GM23338 (cell line): ENCODE measurements around the gene ROR1. TPM values are rescaled to one million over a fixed set of nuclear protein-coding genes. Genes with fewer than 3 reads are reported as not detected.

Experiments used
- ATAC-seq: fragments of 200-7000 bp; cut with Tn5 transposase; 3 replicates; pipeline ENCODE4 v1.9.1; 2020
- DNase-seq: peaks from one replicate; pipeline ENCODE4 v3.0.0-alpha.2; 2015; ENCODE audit warnings: low spot score
- H2AFZ ChIP-seq: fragments of 200-600 bp; sonication (generic); 2 replicates; pipeline ENCODE4 v1.8.0; 2016; ENCODE audit warnings: antibody characterized with exemption, mild to moderate bottlenecking, moderate library complexity
- H3F3A ChIP-seq: fragments of 200-600 bp; sonication (generic); replicated peaks from 2 replicates; pipeline ENCODE4 v1.8.0; 2017; ENCODE audit warnings: antibody characterized with exemption, mixed run types, low read depth
- H3K27ac ChIP-seq: fragments of 200-600 bp; sonication (generic); 2 replicates; pipeline ENCODE4 v1.6.1; 2016; ENCODE audit warnings: low read depth
- H3K27me3 ChIP-seq: fragments of 200-600 bp; sonication (generic); 2 replicates; pipeline ENCODE4 v1.8.0; 2016; ENCODE audit warnings: mild to moderate bottlenecking, mixed run types, moderate library complexity; ENCODE audit not compliant: insufficient read depth
- H3K36me3 ChIP-seq: fragments of 200-600 bp; sonication (generic); 2 replicates; pipeline ENCODE4 v1.8.0; 2016; ENCODE audit warnings: mild to moderate bottlenecking; ENCODE audit not compliant: insufficient read depth
- H3K4me1 ChIP-seq: fragments of 200-600 bp; sonication (generic); 2 replicates; pipeline ENCODE4 v1.8.0; 2016; ENCODE audit warnings: mild to moderate bottlenecking, moderate library complexity; ENCODE audit not compliant: insufficient read depth
- H3K4me2 ChIP-seq: fragments of 200-600 bp; sonication (generic); 2 replicates; pipeline ENCODE4 v1.7.1; 2017; ENCODE audit warnings: mixed run types
- H3K4me3 ChIP-seq: fragments of 200-600 bp; sonication (generic); 2 replicates; pipeline ENCODE4 v1.6.1; 2016; ENCODE audit warnings: mixed run types
- H3K79me2 ChIP-seq: fragments of 200-600 bp; sonication (generic); replicated peaks from 2 replicates; pipeline ENCODE4 v1.8.0; 2017; ENCODE audit warnings: mild to moderate bottlenecking; ENCODE audit not compliant: insufficient read depth
- H3K9me2 ChIP-seq: fragments of 200-600 bp; sonication (generic); 2 replicates; pipeline ENCODE4 v1.8.0; 2017; ENCODE audit not compliant: insufficient read depth
- H4K20me1 ChIP-seq: fragments of 200-600 bp; sonication (generic); replicated peaks from 2 replicates; pipeline ENCODE4 v1.8.0; 2017; ENCODE audit warnings: mild to moderate bottlenecking; ENCODE audit not compliant: insufficient read depth
- H3K27ac Mint-ChIP-seq: 2 replicates; pipeline ENCODE4 v1.8.0; 2020; ENCODE audit warnings: inconsistent platforms, mild to moderate bottlenecking, moderate library complexity, mixed read lengths
- H3K27me3 Mint-ChIP-seq: 3 replicates; pipeline ENCODE4 v1.8.0; 2022; ENCODE audit warnings: low read depth, mild to moderate bottlenecking, moderate library complexity, mixed read lengths, inconsistent platforms; ENCODE audit not compliant: insufficient read depth, poor library complexity
- H3K36me3 Mint-ChIP-seq: 3 replicates; pipeline ENCODE4 v1.8.0; 2021; ENCODE audit warnings: low read depth, mild to moderate bottlenecking, inconsistent platforms, moderate library complexity, mixed read lengths
- H3K4me1 Mint-ChIP-seq: 3 replicates; pipeline ENCODE4 v1.8.0; 2020; ENCODE audit warnings: mild to moderate bottlenecking, inconsistent platforms, mixed read lengths
- H3K4me3 Mint-ChIP-seq: 3 replicates; pipeline ENCODE4 v1.8.0; 2021; ENCODE audit warnings: moderate library complexity, mild to moderate bottlenecking, inconsistent platforms, mixed read lengths
- H3K9me3 Mint-ChIP-seq: 3 replicates; pipeline ENCODE4 v1.8.0; 2020; ENCODE audit warnings: moderate library complexity, mild to moderate bottlenecking, inconsistent platforms, mixed read lengths
- CREB1 ChIP-seq: fragments of 250-450 bp; sonication (Bioruptor Pico); IDR thresholded peaks from 2 replicates; pipeline ENCODE4 v1.5.0; 2020; ENCODE audit warnings: low read depth, mild to moderate bottlenecking, moderate library complexity
- EZH2 ChIP-seq: fragments of 200-600 bp; sonication (generic); IDR thresholded peaks from one replicate; pipeline ENCODE4 v1.8.0; 2017; ENCODE audit warnings: antibody characterized with exemption, mild to moderate bottlenecking, low read depth; ENCODE audit not compliant: unreplicated experiment
- JUNB ChIP-seq: IDR thresholded peaks from one replicate; pipeline ENCODE4 v1.6.1; 2016; ENCODE audit warnings: antibody characterized with exemption; ENCODE audit not compliant: unreplicated experiment
- NANOG ChIP-seq: IDR thresholded peaks from 2 replicates; pipeline ENCODE4 v1.6.1; 2016; ENCODE audit warnings: antibody characterized with exemption, borderline replicate concordance
- POLR2AphosphoS5 ChIP-seq: IDR thresholded peaks from 2 replicates; pipeline ENCODE4 v1.6.1; 2016; ENCODE audit warnings: antibody characterized with exemption, low read depth
- ZNF114 ChIP-seq: fragments of 250-450 bp; sonication (Bioruptor Pico); IDR thresholded peaks from 2 replicates; pipeline ENCODE4 v1.5.0; 2020; ENCODE audit warnings: mild to moderate bottlenecking, moderate library complexity
- polyA plus RNA-seq: library from polyadenylated mRNA; unstranded; fragments of >200 nt; fragmentation: Nextera tagmentation; extraction: Ambion mirVana; gene quantifications from 2 replicates; pipeline ENCODE4 v1.2.1, GENCODE V29; 2016
- total RNA-seq: library from RNA; depleted of rRNA; stranded (reverse); fragments of >200 nt; shearing (Covaris generic); gene quantifications from 2 replicates; pipeline ENCODE4 v1.2.3, GENCODE V29; 2014
- TF ChIP-seq, protein P1 (sequence below): IDR thresholded peaks from one replicate; pipeline ENCODE4 v1.6.1; 2018; ENCODE audit warnings: antibody characterized with exemption; ENCODE audit not compliant: unreplicated experiment
- TF ChIP-seq, protein P2 (sequence below): IDR thresholded peaks from 2 replicates; pipeline ENCODE4 v1.6.1; 2016; ENCODE audit warnings: antibody characterized with exemption

ROR1 gene
- total and polyA plus RNA-seq, 2 experiments from 2014 or later, result 59.7 to 96.0 TPM

DNA sequence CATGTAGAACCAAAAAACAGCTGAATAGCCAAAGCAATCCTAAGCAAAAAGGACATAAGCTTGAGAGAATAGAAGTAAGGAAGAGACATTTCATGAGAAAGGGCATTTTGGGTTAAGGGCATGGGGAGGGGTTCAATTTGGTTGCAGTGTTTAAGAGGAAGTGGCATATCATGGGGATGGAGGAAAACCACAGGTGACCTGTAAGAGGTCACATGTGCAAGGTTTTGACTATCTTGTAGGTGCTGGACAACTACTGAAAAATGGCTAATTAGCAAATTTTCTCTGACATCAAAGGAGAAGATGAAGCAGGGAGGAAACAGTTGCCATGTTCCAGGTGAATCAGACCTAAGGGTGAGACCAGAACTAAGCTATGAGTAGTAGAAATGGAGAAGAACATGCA is 31.3 kb upstream of the ROR1 start:
- Mint-ChIP-seq H3K27ac (no peak overlapping the region), H3K36me3 (peaks cover 8% of the 10 kb centered on the region; the same call in 1 of the 3 replicates), H3K9me3 (peaks cover 3% of the 10 kb centered on the region; the same call in 1 of the 3 replicates), H3K4me1 (peaks cover 24% of the 10 kb centered on the region), H3K4me3 (no peak overlapping the region), H3K27me3 (peaks cover 10% of the 10 kb centered on the region)
- 0 out of 2 replicates have a peak, but pooled peaks cover 3% of the 10 kb centered on the region for H3F3A ChIP-seq
- no peaks in the 10 kb centered on the region for H3K36me3 ChIP-seq
- no peak overlapping the region for H3K27ac ChIP-seq
- H2AFZ ChIP-seq, result no peak overlapping the region
- DNase-seq (no peak), ATAC-seq (no peak)
- H3K4me1 ChIP-seq, result peaks cover 20% of the 10 kb centered on the region
- H3K4me2 ChIP-seq, result no peak overlapping the region
- TF ChIP-seq, protein P1, sequence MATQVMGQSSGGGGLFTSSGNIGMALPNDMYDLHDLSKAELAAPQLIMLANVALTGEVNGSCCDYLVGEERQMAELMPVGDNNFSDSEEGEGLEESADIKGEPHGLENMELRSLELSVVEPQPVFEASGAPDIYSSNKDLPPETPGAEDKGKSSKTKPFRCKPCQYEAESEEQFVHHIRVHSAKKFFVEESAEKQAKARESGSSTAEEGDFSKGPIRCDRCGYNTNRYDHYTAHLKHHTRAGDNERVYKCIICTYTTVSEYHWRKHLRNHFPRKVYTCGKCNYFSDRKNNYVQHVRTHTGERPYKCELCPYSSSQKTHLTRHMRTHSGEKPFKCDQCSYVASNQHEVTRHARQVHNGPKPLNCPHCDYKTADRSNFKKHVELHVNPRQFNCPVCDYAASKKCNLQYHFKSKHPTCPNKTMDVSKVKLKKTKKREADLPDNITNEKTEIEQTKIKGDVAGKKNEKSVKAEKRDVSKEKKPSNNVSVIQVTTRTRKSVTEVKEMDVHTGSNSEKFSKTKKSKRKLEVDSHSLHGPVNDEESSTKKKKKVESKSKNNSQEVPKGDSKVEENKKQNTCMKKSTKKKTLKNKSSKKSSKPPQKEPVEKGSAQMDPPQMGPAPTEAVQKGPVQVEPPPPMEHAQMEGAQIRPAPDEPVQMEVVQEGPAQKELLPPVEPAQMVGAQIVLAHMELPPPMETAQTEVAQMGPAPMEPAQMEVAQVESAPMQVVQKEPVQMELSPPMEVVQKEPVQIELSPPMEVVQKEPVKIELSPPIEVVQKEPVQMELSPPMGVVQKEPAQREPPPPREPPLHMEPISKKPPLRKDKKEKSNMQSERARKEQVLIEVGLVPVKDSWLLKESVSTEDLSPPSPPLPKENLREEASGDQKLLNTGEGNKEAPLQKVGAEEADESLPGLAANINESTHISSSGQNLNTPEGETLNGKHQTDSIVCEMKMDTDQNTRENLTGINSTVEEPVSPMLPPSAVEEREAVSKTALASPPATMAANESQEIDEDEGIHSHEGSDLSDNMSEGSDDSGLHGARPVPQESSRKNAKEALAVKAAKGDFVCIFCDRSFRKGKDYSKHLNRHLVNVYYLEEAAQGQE, result no peak
- no peak for TF ChIP-seq JUNB
- TF ChIP-seq EZH2, result no peak
- no peak for TF ChIP-seq POLR2AphosphoS5
- no peak for TF ChIP-seq NANOG
- TF ChIP-seq, protein P2, sequence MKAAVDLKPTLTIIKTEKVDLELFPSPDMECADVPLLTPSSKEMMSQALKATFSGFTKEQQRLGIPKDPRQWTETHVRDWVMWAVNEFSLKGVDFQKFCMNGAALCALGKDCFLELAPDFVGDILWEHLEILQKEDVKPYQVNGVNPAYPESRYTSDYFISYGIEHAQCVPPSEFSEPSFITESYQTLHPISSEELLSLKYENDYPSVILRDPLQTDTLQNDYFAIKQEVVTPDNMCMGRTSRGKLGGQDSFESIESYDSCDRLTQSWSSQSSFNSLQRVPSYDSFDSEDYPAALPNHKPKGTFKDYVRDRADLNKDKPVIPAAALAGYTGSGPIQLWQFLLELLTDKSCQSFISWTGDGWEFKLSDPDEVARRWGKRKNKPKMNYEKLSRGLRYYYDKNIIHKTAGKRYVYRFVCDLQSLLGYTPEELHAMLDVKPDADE, result no peak
- peaks cover 16% of the 10 kb centered on the region for H3K9me2 ChIP-seq
- H4K20me1 ChIP-seq, result no peaks in the 10 kb centered on the region
- H3K27me3 ChIP-seq, result no peaks in the 10 kb centered on the region
- H3K4me3 ChIP-seq, result no peak overlapping the region
- H3K79me2 ChIP-seq, result no peaks in the 10 kb centered on the region

DNA sequence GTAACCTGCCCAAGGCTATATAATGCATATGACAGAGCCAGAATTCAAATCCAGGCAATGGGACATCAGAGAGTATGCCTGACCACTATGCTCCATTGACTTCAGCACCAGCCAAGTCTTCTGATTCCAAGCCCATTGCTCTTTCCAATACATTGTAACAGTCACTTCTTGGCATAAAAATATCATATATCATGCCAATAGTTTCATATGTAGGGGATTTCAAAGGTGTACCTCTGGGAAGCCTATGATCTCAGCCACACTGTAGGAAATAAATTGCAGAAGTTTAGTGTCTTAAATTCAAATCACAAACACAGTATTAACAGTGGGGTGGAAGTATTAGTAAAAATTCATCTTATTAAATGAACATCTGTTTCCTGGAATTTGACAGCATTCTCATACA is 30.0 kb upstream of the ROR1 start:
- no peaks in the 10 kb centered on the region for H3K27me3 ChIP-seq
- peaks cover 3% of the 10 kb centered on the region; the same call in 1 of the 3 replicates for H3K9me3 Mint-ChIP-seq
- TF ChIP-seq POLR2AphosphoS5 (no peak), NANOG (no peak), ZNF114 (CRISPR knock-in tag) (no peak), CREB1 (CRISPR knock-in tag) (no peak)
- TF ChIP-seq, protein P2, result no peak
- TF ChIP-seq, protein P1, result no peak

More for the DNA sequence above, 30.0 kb upstream of the ROR1 start:
- DNase-seq, result no peak
- Histone ChIP-seq H3K36me3 (no peaks in the 10 kb centered on the region), H3K4me2 (no peak overlapping the region), H3K9me2 (peaks cover 16% of the 10 kb centered on the region), H3K27ac (no peak overlapping the region), H3F3A (0 out of 2 replicates have a peak, but pooled peaks cover 3% of the 10 kb centered on the region), H3K79me2 (no peaks in the 10 kb centered on the region), H3K4me3 (no peak overlapping the region), H2AFZ (no peak overlapping the region), H3K4me1 (peaks cover 20% of the 10 kb centered on the region), H4K20me1 (no peaks in the 10 kb centered on the region)
- H3K27ac Mint-ChIP-seq, result no peak overlapping the region
- ATAC-seq, result no peak
- H3K27me3 Mint-ChIP-seq, result peaks cover 10% of the 10 kb centered on the region
- H3K4me3 Mint-ChIP-seq, result no peak overlapping the region
- peaks cover 8% of the 10 kb centered on the region; the same call in 1 of the 3 replicates for H3K36me3 Mint-ChIP-seq
- H3K4me1 Mint-ChIP-seq, result peaks cover 24% of the 10 kb centered on the region
